MM.1S (cell line): ENCODE measurements around the gene SCUBE2.

Experiments used
- CTCF ChIP-seq: fragments of 300-600 bp; sonication (generic); IDR thresholded peaks from 2 replicates; pipeline ENCODE4 v1.5.1; 2016; ENCODE audit warnings: antibody characterized with exemption, low read length, mixed read lengths
- EZH2 ChIP-seq: fragments of 300-600 bp; sonication (generic); optimal IDR thresholded peaks from 2 replicates; pipeline ENCODE3; 2017; ENCODE audit warnings: low read depth, mild to moderate bottlenecking, antibody characterized with exemption, low read length, mixed read lengths
- EZH2phosphoT487 ChIP-seq: fragments of 300-600 bp; sonication (generic); IDR thresholded peaks from 2 replicates; pipeline ENCODE4 v1.6.1; 2018; ENCODE audit warnings: antibody characterized with exemption, low read length

- TF ChIP-seq CTCF (peak; percentile 41), EZH2 (no peak), EZH2phosphoT487 (no peak)
Measured at GRCh38 chr11:9120664-9121468, 29.5 kb upstream of the SCUBE2 start.
